Astrocyte (in vitro differentiated cells and primary cell): ENCODE data around the gene PRPF40B. TPM values are rescaled to one million over a fixed set of nuclear protein-coding genes. Genes with fewer than 3 reads are reported as not detected.
A peak's percentile ranks its signal among the peaks of the same experiment; 100 is the strongest.

ENCODE experiments used
- DNase-seq: peaks from one replicate; pipeline ENCODE4 v3.0.0-alpha.2; 2010; ENCODE audit warnings: low read depth
- FAIRE-seq: peaks from 2 replicates; lab custom pipeline; 2011; peaks lifted over from hg19 to GRCh38; lab: Jason Lieb, UNC
- H2AFZ ChIP-seq: 2 replicates; pipeline ENCODE4 v1.6.0; 2012; ENCODE audit warnings: low read depth, low read length, inconsistent platforms
- H3K27ac ChIP-seq: 2 replicates; pipeline ENCODE4 v1.5.1; 2011; ENCODE audit warnings: low read depth, low read length, inconsistent platforms
- H3K27me3 ChIP-seq: 2 replicates; pipeline ENCODE4 v1.6.0; 2011; ENCODE audit warnings: low read length, inconsistent platforms; ENCODE audit not compliant: insufficient read depth
- H3K36me3 ChIP-seq: 2 replicates; pipeline ENCODE4 v1.5.1; 2011; ENCODE audit warnings: low read length, inconsistent platforms; ENCODE audit not compliant: insufficient read depth
- H3K4me1 ChIP-seq: 2 replicates; pipeline ENCODE4 v1.5.1; 2011; ENCODE audit warnings: low read length, inconsistent platforms; ENCODE audit not compliant: insufficient read depth
- H3K4me2 ChIP-seq: 2 replicates; pipeline ENCODE4 v1.6.0; 2012; ENCODE audit warnings: low read length, inconsistent platforms
- H3K4me3 ChIP-seq: 2 replicates; pipeline ENCODE4 v1.5.1; 2011; ENCODE audit warnings: low read depth, mild to moderate bottlenecking, low read length, inconsistent platforms; ENCODE audit not compliant: insufficient read depth
- H3K79me2 ChIP-seq: 2 replicates; pipeline ENCODE4 v1.6.0; 2012; ENCODE audit warnings: mild to moderate bottlenecking, low read length, inconsistent platforms; ENCODE audit not compliant: insufficient read depth
- H3K9ac ChIP-seq: 2 replicates; pipeline ENCODE4 v1.6.0; 2012; ENCODE audit warnings: mild to moderate bottlenecking, low read length, inconsistent platforms
- H3K9me3 ChIP-seq: 2 replicates; pipeline ENCODE4 v1.5.1; 2012; ENCODE audit warnings: low read depth, mild to moderate bottlenecking, low read length, inconsistent platforms; ENCODE audit not compliant: insufficient read depth
- H4K20me1 ChIP-seq: 2 replicates; pipeline ENCODE4 v1.6.0; 2012; ENCODE audit warnings: low read length, inconsistent platforms; ENCODE audit not compliant: insufficient read depth
- H3K27ac Mint-ChIP-seq: one replicate; pipeline ENCODE4 v1.8.0; 2021; ENCODE audit warnings: mild to moderate bottlenecking, mixed read lengths; ENCODE audit not compliant: unreplicated experiment
- H3K27me3 Mint-ChIP-seq: one replicate; pipeline ENCODE4 v1.8.0; 2021; ENCODE audit warnings: low read depth, mixed read lengths; ENCODE audit not compliant: unreplicated experiment
- H3K36me3 Mint-ChIP-seq: one replicate; pipeline ENCODE4 v1.8.0; 2021; ENCODE audit warnings: low read depth, mixed read lengths; ENCODE audit not compliant: unreplicated experiment
- H3K4me1 Mint-ChIP-seq: one replicate; pipeline ENCODE4 v1.8.0; 2021; ENCODE audit warnings: low read depth, mixed read lengths; ENCODE audit not compliant: unreplicated experiment
- H3K4me3 Mint-ChIP-seq: one replicate; pipeline ENCODE4 v1.8.0; 2021; ENCODE audit warnings: mild to moderate bottlenecking, moderate library complexity, mixed read lengths; ENCODE audit not compliant: unreplicated experiment
- H3K9me3 Mint-ChIP-seq: one replicate; pipeline ENCODE4 v1.8.0; 2021; ENCODE audit warnings: mild to moderate bottlenecking, mixed read lengths; ENCODE audit not compliant: unreplicated experiment
- EZH2 ChIP-seq: IDR thresholded peaks from 2 replicates; pipeline ENCODE4 v1.6.1; 2012; ENCODE audit warnings: mild to moderate bottlenecking, low read length, inconsistent platforms; ENCODE audit not compliant: insufficient read depth
- total RNA-seq: library from RNA; stranded (reverse); gene quantifications from 2 replicates; pipeline ENCODE4 v1.2.1, GENCODE V29; 2021
- TF ChIP-seq, protein P1 (sequence below): IDR thresholded peaks from 2 replicates; pipeline ENCODE4 v1.5.1; 2011; ENCODE audit warnings: low read depth, mild to moderate bottlenecking, inconsistent platforms, low read length, moderate library complexity; ENCODE audit not compliant: insufficient read depth

The PRPF40B gene
- total RNA-seq, 1 donor from 2014 or later = 10.1 TPM

DNA sequence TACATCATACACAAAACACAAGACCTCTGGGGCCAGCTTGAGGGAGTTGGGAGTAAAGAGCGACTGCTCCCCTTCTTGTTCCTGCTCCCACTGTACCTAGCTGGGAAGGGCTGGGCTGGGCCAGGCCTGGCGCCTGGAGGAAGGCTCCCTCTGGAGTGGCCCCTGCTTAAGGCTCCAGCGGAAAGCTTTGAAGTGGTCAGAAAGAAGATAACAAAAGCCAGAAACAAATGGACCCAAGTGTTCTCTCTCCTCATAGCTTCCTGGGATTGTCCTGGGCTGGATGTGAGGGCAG is 25.3 kb downstream of the PRPF40B start:
- DNase-seq (no peak), FAIRE-seq (no peak)
- no peaks in the 10 kb centered on the region for H3K27me3 Mint-ChIP-seq
- no peak overlapping the region for H3K4me3 Mint-ChIP-seq
- Histone ChIP-seq H3K9ac (no peak overlapping the region), H2AFZ (no peak overlapping the region), H3K27ac (no peak overlapping the region), H3K4me2 (no peak overlapping the region), H3K4me1 (no peaks in the 10 kb centered on the region), H3K79me2 (no peaks in the 10 kb centered on the region), H3K36me3 (peaks cover 60% of the 10 kb centered on the region), H3K4me3 (no peak overlapping the region), H4K20me1 (peaks cover 4% of the 10 kb centered on the region), H3K9me3 (no peaks in the 10 kb centered on the region), H3K27me3 (no peaks in the 10 kb centered on the region)
- peaks cover 39% of the 10 kb centered on the region for H3K36me3 Mint-ChIP-seq
- H3K9me3 Mint-ChIP-seq = no peaks in the 10 kb centered on the region
- peaks cover 15% of the 10 kb centered on the region for H3K4me1 Mint-ChIP-seq
- H3K27ac Mint-ChIP-seq = peak overlapping the region; percentile 18
- no peak for TF ChIP-seq EZH2
- TF ChIP-seq, protein P1, sequence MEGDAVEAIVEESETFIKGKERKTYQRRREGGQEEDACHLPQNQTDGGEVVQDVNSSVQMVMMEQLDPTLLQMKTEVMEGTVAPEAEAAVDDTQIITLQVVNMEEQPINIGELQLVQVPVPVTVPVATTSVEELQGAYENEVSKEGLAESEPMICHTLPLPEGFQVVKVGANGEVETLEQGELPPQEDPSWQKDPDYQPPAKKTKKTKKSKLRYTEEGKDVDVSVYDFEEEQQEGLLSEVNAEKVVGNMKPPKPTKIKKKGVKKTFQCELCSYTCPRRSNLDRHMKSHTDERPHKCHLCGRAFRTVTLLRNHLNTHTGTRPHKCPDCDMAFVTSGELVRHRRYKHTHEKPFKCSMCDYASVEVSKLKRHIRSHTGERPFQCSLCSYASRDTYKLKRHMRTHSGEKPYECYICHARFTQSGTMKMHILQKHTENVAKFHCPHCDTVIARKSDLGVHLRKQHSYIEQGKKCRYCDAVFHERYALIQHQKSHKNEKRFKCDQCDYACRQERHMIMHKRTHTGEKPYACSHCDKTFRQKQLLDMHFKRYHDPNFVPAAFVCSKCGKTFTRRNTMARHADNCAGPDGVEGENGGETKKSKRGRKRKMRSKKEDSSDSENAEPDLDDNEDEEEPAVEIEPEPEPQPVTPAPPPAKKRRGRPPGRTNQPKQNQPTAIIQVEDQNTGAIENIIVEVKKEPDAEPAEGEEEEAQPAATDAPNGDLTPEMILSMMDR = no peak

GRCh38 chr12:49649445-49649844 is 26.1 kb downstream of the PRPF40B start:
- Histone ChIP-seq H3K27me3 (no peaks in the 10 kb centered on the region), H3K4me2 (no peak overlapping the region), H3K9me3 (no peaks in the 10 kb centered on the region), H3K79me2 (no peaks in the 10 kb centered on the region), H3K36me3 (peaks cover 64% of the 10 kb centered on the region), H3K27ac (no peak overlapping the region), H3K4me1 (no peaks in the 10 kb centered on the region), H4K20me1 (no peaks in the 10 kb centered on the region), H3K4me3 (no peak overlapping the region), H3K9ac (no peak overlapping the region), H2AFZ (no peak overlapping the region)
- H3K9me3 Mint-ChIP-seq = no peaks in the 10 kb centered on the region
- no peak for DNase-seq
- no peak overlapping the region for H3K4me3 Mint-ChIP-seq
- peaks cover 41% of the 10 kb centered on the region for H3K36me3 Mint-ChIP-seq
- TF ChIP-seq EZH2 = no peak
- TF ChIP-seq, protein P1 = no peak
- FAIRE-seq = no peak
- H3K27ac Mint-ChIP-seq = no peak overlapping the region
- H3K4me1 Mint-ChIP-seq = peaks cover 12% of the 10 kb centered on the region
- H3K27me3 Mint-ChIP-seq = no peaks in the 10 kb centered on the region

- Histone ChIP-seq H3K4me1 (no peaks in the 10 kb centered on the region), H3K79me2 (no peaks in the 10 kb centered on the region), H3K4me2 (no peak overlapping the region), H4K20me1 (no peaks in the 10 kb centered on the region), H3K9me3 (no peaks in the 10 kb centered on the region), H3K27ac (no peak overlapping the region), H3K27me3 (no peaks in the 10 kb centered on the region), H3K36me3 (peaks cover 68% of the 10 kb centered on the region), H3K4me3 (no peak overlapping the region), H2AFZ (no peak overlapping the region), H3K9ac (no peak overlapping the region)
- Mint-ChIP-seq H3K27ac (no peak overlapping the region), H3K4me3 (no peak overlapping the region), H3K27me3 (no peaks in the 10 kb centered on the region), H3K4me1 (peaks cover 8% of the 10 kb centered on the region), H3K36me3 (peaks cover 38% of the 10 kb centered on the region), H3K9me3 (no peaks in the 10 kb centered on the region)
- DNase-seq (no peak), FAIRE-seq (no peak)
- TF ChIP-seq EZH2 = no peak
- TF ChIP-seq, protein P1 = no peak
Observed at GRCh38 chr12:49649892-49650291, 26.5 kb downstream of the PRPF40B start.
